GM23338 (cell line): ENCODE results near the gene SAFB.

Source experiments
- CTCF ChIP-seq, 2 experiments: fragments of 200-600 bp in 1 of 2; sonication (generic) in 1 of 2; conservative IDR thresholded peaks; 2 replicates each; pipeline versions ENCODE4 v1.5.1 to v1.6.1; 2016 to 2017; ENCODE audit warnings: antibody characterized with exemption in 2 of 2, low read depth in 2 of 2, mild to moderate bottlenecking in 2 of 2, moderate library complexity in 1 of 2
- EZH2 ChIP-seq: fragments of 200-600 bp; sonication (generic); IDR thresholded peaks from one replicate; pipeline ENCODE4 v1.8.0; 2017; ENCODE audit warnings: antibody characterized with exemption, mild to moderate bottlenecking, low read depth; ENCODE audit not compliant: unreplicated experiment
- EZH2phosphoT487 ChIP-seq: fragments of 200-600 bp; sonication (generic); IDR thresholded peaks from one replicate; pipeline ENCODE4 v1.8.1; 2018; ENCODE audit warnings: antibody characterized with exemption; ENCODE audit not compliant: unreplicated experiment
- JUNB ChIP-seq: IDR thresholded peaks from one replicate; pipeline ENCODE4 v1.6.1; 2016; ENCODE audit warnings: antibody characterized with exemption; ENCODE audit not compliant: unreplicated experiment
- POLR2AphosphoS5 ChIP-seq: IDR thresholded peaks from 2 replicates; pipeline ENCODE4 v1.6.1; 2016; ENCODE audit warnings: antibody characterized with exemption, low read depth
- TF ChIP-seq, protein P1 (sequence below): fragments of 250-450 bp; sonication (Bioruptor Pico); IDR thresholded peaks from 2 replicates; pipeline ENCODE4 v1.5.0; 2020; ENCODE audit warnings: mild to moderate bottlenecking, moderate library complexity

- no peak for TF ChIP-seq CTCF (conservative IDR thresholded peaks at IDR 0.05; ENCODE audit: low read depth in 2 of 2)
- no peak for TF ChIP-seq EZH2
- no peak for TF ChIP-seq EZH2phosphoT487
- TF ChIP-seq JUNB, result no peak
- TF ChIP-seq POLR2AphosphoS5, result peak; percentile 28
- TF ChIP-seq, protein P1, sequence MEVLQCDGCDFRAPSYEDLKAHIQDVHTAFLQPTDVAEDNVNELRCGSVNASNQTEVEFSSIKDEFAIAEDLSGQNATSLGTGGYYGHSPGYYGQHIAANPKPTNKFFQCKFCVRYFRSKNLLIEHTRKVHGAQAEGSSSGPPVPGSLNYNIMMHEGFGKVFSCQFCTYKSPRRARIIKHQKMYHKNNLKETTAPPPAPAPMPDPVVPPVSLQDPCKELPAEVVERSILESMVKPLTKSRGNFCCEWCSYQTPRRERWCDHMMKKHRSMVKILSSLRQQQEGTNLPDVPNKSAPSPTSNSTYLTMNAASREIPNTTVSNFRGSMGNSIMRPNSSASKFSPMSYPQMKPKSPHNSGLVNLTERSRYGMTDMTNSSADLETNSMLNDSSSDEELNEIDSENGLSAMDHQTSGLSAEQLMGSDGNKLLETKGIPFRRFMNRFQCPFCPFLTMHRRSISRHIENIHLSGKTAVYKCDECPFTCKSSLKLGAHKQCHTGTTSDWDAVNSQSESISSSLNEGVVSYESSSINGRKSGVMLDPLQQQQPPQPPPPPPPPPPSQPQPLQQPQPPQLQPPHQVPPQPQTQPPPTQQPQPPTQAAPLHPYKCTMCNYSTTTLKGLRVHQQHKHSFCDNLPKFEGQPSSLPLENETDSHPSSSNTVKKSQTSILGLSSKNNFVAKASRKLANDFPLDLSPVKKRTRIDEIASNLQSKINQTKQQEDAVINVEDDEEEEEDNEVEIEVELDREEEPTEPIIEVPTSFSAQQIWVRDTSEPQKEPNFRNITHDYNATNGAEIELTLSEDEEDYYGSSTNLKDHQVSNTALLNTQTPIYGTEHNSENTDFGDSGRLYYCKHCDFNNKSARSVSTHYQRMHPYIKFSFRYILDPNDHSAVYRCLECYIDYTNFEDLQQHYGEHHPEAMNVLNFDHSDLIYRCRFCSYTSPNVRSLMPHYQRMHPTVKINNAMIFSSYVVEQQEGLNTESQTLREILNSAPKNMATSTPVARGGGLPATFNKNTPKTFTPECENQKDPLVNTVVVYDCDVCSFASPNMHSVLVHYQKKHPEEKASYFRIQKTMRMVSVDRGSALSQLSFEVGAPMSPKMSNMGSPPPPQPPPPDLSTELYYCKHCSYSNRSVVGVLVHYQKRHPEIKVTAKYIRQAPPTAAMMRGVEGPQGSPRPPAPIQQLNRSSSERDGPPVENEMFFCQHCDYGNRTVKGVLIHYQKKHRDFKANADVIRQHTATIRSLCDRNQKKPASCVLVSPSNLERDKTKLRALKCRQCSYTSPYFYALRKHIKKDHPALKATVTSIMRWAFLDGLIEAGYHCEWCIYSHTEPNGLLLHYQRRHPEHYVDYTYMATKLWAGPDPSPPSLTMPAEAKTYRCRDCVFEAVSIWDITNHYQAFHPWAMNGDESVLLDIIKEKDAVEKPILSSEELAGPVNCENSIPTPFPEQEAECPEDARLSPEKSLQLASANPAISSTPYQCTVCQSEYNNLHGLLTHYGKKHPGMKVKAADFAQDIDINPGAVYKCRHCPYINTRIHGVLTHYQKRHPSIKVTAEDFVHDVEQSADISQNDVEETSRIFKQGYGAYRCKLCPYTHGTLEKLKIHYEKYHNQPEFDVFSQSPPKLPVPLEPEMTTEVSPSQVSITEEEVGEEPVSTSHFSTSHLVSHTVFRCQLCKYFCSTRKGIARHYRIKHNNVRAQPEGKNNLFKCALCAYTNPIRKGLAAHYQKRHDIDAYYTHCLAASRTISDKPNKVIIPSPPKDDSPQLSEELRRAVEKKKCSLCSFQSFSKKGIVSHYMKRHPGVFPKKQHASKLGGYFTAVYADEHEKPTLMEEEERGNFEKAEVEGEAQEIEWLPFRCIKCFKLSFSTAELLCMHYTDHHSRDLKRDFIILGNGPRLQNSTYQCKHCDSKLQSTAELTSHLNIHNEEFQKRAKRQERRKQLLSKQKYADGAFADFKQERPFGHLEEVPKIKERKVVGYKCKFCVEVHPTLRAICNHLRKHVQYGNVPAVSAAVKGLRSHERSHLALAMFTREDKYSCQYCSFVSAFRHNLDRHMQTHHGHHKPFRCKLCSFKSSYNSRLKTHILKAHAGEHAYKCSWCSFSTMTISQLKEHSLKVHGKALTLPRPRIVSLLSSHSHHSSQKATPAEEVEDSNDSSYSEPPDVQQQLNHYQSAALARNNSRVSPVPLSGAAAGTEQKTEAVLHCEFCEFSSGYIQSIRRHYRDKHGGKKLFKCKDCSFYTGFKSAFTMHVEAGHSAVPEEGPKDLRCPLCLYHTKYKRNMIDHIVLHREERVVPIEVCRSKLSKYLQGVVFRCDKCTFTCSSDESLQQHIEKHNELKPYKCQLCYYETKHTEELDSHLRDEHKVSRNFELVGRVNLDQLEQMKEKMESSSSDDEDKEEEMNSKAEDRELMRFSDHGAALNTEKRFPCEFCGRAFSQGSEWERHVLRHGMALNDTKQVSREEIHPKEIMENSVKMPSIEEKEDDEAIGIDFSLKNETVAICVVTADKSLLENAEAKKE (CRISPR knock-in tag), result no peak
Measured at GRCh38 chr19:5693195-5694166, 70.6 kb downstream of the SAFB start.
